Thyroid gland (tissue), 4 donors: ENCODE measurements around the gene DNAAF8. TPM values are rescaled to one million over a fixed set of nuclear protein-coding genes. Genes with fewer than 3 reads are reported as not detected.

Source experiments
- DNase-seq, 2 donors: peaks; one replicate each; pipeline ENCODE4 v3.0.0-alpha.2; 2019
- H3K27ac ChIP-seq, 3 donors: fragments of 200-600 bp; sonication (generic); 1 replicate in 2 of 3; 2 replicates in 1 of 3; pipeline ENCODE4 v1.5.1; 2016 to 2019; ENCODE audit warnings: mild to moderate bottlenecking in 1 of 3, moderate library complexity in 1 of 3
- H3K27me3 ChIP-seq: fragments of 200-600 bp; sonication (generic); one replicate; pipeline ENCODE4 v1.5.1; 2019
- H3K36me3 ChIP-seq, 2 donors: fragments of 200-600 bp; sonication (generic); one replicate each; pipeline ENCODE4 v1.5.1; 2016 to 2019
- H3K4me1 ChIP-seq, 2 donors: fragments of 200-600 bp; sonication (generic); one replicate each; pipeline ENCODE4 v1.5.1; 2017 to 2019
- H3K4me3 ChIP-seq, 3 donors: fragments of 200-600 bp; sonication (generic); replicated peaks in 1 of 3; 1 replicate in 2 of 3; 2 replicates in 1 of 3; pipeline ENCODE4 v1.5.1; 2016; ENCODE audit warnings: mild to moderate bottlenecking in 1 of 3
- H3K9me3 ChIP-seq: fragments of 200-600 bp; sonication (generic); one replicate; pipeline ENCODE4 v1.5.1; 2017
- POLR2A ChIP-seq, 2 donors: fragments of 450-650 bp; IDR thresholded peaks; one replicate each; pipeline ENCODE4 v1.6.1; 2017; ENCODE audit warnings: antibody characterized with exemption in 2 of 2, mild to moderate bottlenecking in 2 of 2, moderate library complexity in 1 of 2
- WGBS, 2 donors: methylation state at CpG; one replicate each; pipeline ENCODE4 v1.1.5; 2017; 5-methylcytosine and 5-hydroxymethylcytosine counted together
- intact Hi-C: fragments of 100-400 bp; cut with DNase I; formaldehyde crosslinking; loops from one replicate; pipeline ENCODE4 v1.15.1; 2023
- total RNA-seq, 4 donors: library from RNA; depleted of rRNA; stranded (reverse); fragments of >200 nt; gene quantifications; one replicate each; pipeline ENCODE4 v1.2.3, GENCODE V29; 2016
- TF ChIP-seq, protein P1 (sequence below), 6 experiments: fragments of 200-600 bp in 3 of 6; fragments of 450-650 bp in 3 of 6; sonication (generic) in 3 of 6; IDR thresholded peaks; one replicate each; pipeline ENCODE4 v1.5.1; 2016 to 2019; ENCODE audit warnings: antibody characterized with exemption in 6 of 6, mild to moderate bottlenecking in 2 of 6, inconsistent platforms in 1 of 6, moderate library complexity in 1 of 6

DNAAF8 gene
- total RNA-seq, 4 donors from 2014 or later: 0.25 to 4.1 (median 2.8) TPM

DNA sequence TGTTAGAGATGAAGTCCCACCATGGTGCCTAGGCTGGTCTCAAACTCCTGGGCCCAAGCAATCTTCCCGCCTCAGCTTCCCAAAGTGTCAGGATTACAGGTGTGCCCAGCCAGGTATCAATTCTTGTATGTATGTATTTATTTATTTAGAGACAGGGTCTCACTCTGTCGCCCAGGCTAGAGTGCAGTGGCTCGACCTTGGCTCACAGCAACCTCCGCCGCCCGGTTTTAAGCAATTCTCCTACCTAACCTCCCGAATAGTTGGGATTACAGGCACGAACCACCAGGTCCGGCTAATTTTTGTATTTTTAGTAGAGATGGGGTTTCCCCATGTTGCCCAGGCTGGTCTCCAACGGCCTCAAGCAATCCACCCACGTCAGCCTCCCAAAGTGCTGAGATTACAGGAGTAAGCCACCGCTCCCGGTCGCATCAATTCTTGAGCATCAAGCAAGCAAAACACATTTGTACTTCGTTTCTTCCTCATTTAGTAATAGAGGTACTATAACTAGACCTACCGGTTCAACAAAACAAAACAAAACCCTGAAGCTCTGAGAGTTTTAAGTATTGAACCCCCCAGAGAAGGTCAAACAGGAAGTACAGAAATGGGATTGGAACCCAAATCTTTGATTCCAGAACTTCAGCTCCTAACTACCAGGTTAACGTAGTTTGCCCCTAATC lies 33.7 kb downstream of the DNAAF8 start:
- peaks cover 6 to 21% of the 10 kb centered on the region in 2 donors for H3K4me1 ChIP-seq
- intact Hi-C loops: loop anchor here (5.0 kb wide), 1 partner anchor 34 kb away; the partner anchor contains the start of gene ROGDI
- WGBS, 2 donors: 50 to 63% methylated on average over 17 of the region's 17 CpGs
- peak; percentile 19 to 37 for DNase-seq
- peak overlapping the region in 1 of 3 donors; percentile 16 for H3K4me3 ChIP-seq
- TF ChIP-seq, protein P1, sequence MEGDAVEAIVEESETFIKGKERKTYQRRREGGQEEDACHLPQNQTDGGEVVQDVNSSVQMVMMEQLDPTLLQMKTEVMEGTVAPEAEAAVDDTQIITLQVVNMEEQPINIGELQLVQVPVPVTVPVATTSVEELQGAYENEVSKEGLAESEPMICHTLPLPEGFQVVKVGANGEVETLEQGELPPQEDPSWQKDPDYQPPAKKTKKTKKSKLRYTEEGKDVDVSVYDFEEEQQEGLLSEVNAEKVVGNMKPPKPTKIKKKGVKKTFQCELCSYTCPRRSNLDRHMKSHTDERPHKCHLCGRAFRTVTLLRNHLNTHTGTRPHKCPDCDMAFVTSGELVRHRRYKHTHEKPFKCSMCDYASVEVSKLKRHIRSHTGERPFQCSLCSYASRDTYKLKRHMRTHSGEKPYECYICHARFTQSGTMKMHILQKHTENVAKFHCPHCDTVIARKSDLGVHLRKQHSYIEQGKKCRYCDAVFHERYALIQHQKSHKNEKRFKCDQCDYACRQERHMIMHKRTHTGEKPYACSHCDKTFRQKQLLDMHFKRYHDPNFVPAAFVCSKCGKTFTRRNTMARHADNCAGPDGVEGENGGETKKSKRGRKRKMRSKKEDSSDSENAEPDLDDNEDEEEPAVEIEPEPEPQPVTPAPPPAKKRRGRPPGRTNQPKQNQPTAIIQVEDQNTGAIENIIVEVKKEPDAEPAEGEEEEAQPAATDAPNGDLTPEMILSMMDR (IDR thresholded peaks at IDR 0.05): no peak
- H3K36me3 ChIP-seq: peaks cover 12 to 13% of the 10 kb centered on the region in 2 donors
- H3K9me3 ChIP-seq: no peaks in the 10 kb centered on the region
- peak overlapping the region; percentile 62 to 77 (median 75) for H3K27ac ChIP-seq
- no peaks in the 10 kb centered on the region for H3K27me3 ChIP-seq

GRCh38 chr16:4768549-4769305 lies 34.4 kb downstream of the DNAAF8 start:
- Histone ChIP-seq H3K27ac (peak overlapping the region; percentile 62 to 77 (median 75)), H3K4me1 (peaks cover 6 to 21% of the 10 kb centered on the region in 2 donors), H3K4me3 (peak overlapping the region in 2 of 3 donors; percentile 5 to 42), H3K27me3 (no peaks in the 10 kb centered on the region), H3K36me3 (peaks cover 6% of the 10 kb centered on the region in 2 donors), H3K9me3 (no peaks in the 10 kb centered on the region)
- peak; percentile 97 to 98 for DNase-seq
- intact Hi-C loops: loop anchor here (5.0 kb wide), 1 partner anchor 34 kb away; the partner anchor contains the start of gene ROGDI
- TF ChIP-seq, protein P1 (IDR thresholded peaks at IDR 0.05): no peak
- TF ChIP-seq POLR2A (IDR thresholded peaks at IDR 0.05): peak in 1 of 2 donors; percentile 82
- 8 to 10% methylated on average over 10 to 15 of the region's 48 CpGs for WGBS, 2 donors

- intact Hi-C loops: loop anchor here (5.0 kb wide), 1 partner anchor 33 kb away; the partner anchor contains the start of gene ROGDI
- Histone ChIP-seq H3K4me3 (peak overlapping the region in 1 of 3 donors; percentile 42), H3K27me3 (no peaks in the 10 kb centered on the region), H3K27ac (no peak overlapping the region), H3K9me3 (no peaks in the 10 kb centered on the region), H3K36me3 (peaks cover under 1% of the 10 kb centered on the region in 2 donors), H3K4me1 (peaks cover 6 to 21% of the 10 kb centered on the region in 2 donors)
- TF ChIP-seq, protein P1 (IDR thresholded peaks at IDR 0.05): no peak
- WGBS, 2 donors: 48 to 55% methylated on average over 7 of the region's 7 CpGs
- no peak for DNase-seq
Observed at GRCh38 chr16:4769306-4769638, 34.9 kb downstream of the DNAAF8 start.

GRCh38 chr16:4771646-4772045 lies 37.3 kb downstream of the DNAAF8 start:
- H3K27me3 ChIP-seq: no peaks in the 10 kb centered on the region
- H3K9me3 ChIP-seq: no peaks in the 10 kb centered on the region
- TF ChIP-seq POLR2A (IDR thresholded peaks at IDR 0.05): no peak
- TF ChIP-seq, protein P1 (IDR thresholded peaks at IDR 0.05): no peak
- no peaks in the 10 kb centered on the region for H3K36me3 ChIP-seq
- H3K4me1 ChIP-seq: peaks cover 0 to 9% of the 10 kb centered on the region in 2 donors
- intact Hi-C loops: no loop called here
- H3K27ac ChIP-seq: no peak overlapping the region
- no peak for DNase-seq
- WGBS, 2 donors: 67 to 70% methylated on average over 3 of the region's 3 CpGs
- H3K4me3 ChIP-seq: no peak overlapping the region

DNA sequence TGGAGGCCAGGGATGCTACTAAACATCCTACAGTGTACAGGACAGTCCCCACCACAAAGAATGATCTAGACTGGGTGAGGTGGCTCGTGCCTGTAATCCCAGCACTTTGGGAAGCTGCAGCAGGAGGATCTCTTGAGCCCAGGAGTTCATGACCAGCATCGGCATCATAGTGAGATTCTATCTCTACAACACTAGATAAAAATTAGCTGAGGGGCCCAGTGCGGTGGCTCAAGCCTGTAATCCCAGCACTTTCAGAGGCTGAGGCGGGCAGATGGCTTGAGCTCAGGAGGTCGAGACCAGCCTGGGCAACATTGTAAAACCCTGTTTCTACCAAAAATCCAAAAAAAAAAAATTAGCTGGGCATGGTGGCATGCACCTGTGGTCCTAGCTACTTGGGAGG lies 38.0 kb downstream of the DNAAF8 start:
- WGBS, 2 donors: 82 to 87% methylated on average over 4 to 5 of the region's 5 CpGs
- intact Hi-C loops: no loop called here

More for the DNA sequence above, 38.0 kb downstream of the DNAAF8 start:
- Histone ChIP-seq H3K4me1 (peaks cover 0 to 8% of the 10 kb centered on the region in 2 donors), H3K4me3 (no peak overlapping the region), H3K27me3 (no peaks in the 10 kb centered on the region), H3K27ac (no peak overlapping the region), H3K9me3 (no peaks in the 10 kb centered on the region), H3K36me3 (no peaks in the 10 kb centered on the region)
- TF ChIP-seq POLR2A (IDR thresholded peaks at IDR 0.05): no peak
- TF ChIP-seq, protein P1 (IDR thresholded peaks at IDR 0.05): no peak
- no peak for DNase-seq
